D721Med (cell line): ENCODE data around the gene SDF4.

Experiments used
- DNase-seq: peaks from one replicate; pipeline ENCODE4 v3.0.0; 2011; ENCODE audit warnings: low spot score; ENCODE audit not compliant: insufficient read length
- FAIRE-seq: peaks from 2 replicates; lab custom pipeline; 2011; peaks lifted over from hg19 to GRCh38; lab: Jason Lieb, UNC
- TF ChIP-seq, protein P1 (sequence below): IDR thresholded peaks from 2 replicates; pipeline ENCODE4 v1.5.1; 2012; ENCODE audit warnings: mild to moderate bottlenecking, control low read depth; ENCODE audit not compliant: insufficient read depth; ENCODE audit errors: missing control alignments

The SDF4 gene

DNA sequence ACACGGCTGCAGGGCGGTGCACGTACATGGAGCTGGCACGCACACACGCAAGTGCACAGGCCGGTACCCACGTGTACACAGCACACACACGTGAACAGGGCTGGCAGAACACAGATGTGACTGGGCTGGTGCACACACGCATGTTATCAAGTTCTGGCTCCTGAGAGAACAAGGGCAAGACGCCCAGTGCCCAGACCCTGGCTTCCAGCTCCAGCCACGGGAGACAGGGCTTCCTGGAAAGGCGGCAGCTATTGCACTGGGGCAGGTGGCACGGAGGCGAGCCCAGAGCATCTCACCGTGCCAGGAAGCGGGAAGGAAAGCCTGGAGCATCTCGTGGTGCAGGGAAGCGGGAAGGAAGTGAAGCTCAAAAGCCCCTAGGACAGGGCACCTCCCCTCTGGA is 5.9 kb downstream of the SDF4 start:
- TF ChIP-seq, protein P1, sequence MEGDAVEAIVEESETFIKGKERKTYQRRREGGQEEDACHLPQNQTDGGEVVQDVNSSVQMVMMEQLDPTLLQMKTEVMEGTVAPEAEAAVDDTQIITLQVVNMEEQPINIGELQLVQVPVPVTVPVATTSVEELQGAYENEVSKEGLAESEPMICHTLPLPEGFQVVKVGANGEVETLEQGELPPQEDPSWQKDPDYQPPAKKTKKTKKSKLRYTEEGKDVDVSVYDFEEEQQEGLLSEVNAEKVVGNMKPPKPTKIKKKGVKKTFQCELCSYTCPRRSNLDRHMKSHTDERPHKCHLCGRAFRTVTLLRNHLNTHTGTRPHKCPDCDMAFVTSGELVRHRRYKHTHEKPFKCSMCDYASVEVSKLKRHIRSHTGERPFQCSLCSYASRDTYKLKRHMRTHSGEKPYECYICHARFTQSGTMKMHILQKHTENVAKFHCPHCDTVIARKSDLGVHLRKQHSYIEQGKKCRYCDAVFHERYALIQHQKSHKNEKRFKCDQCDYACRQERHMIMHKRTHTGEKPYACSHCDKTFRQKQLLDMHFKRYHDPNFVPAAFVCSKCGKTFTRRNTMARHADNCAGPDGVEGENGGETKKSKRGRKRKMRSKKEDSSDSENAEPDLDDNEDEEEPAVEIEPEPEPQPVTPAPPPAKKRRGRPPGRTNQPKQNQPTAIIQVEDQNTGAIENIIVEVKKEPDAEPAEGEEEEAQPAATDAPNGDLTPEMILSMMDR = no peak
- FAIRE-seq = no peak

GRCh38 chr1:1225238-1225845 is 6.5 kb downstream of the SDF4 start:
- DNase-seq (no peak), FAIRE-seq (no peak)
- TF ChIP-seq, protein P1 = no peak

More for the DNA sequence above, 5.9 kb downstream of the SDF4 start:
- no peak for DNase-seq

DNA sequence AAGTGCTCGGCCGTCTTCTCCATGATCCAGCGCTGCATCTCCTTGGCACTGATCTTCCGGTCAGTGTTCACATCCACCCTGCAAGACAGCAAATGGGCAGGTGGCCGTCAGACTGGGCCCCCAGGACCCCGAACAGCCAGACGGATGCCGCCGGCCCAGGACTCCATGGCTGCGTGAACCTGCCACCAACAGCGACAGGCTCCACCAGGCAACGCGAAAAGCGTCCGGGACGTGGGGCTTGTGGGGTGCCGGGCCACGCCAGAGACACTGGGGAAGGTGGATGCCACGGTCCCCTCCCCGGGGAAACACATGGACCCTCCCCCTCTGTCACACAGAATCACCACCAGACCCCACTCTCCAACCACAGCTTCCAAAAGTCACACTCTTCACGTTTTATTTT is 7.9 kb downstream of the SDF4 start:
- FAIRE-seq (no peak), DNase-seq (no peak)
- TF ChIP-seq, protein P1 = no peak

DNA sequence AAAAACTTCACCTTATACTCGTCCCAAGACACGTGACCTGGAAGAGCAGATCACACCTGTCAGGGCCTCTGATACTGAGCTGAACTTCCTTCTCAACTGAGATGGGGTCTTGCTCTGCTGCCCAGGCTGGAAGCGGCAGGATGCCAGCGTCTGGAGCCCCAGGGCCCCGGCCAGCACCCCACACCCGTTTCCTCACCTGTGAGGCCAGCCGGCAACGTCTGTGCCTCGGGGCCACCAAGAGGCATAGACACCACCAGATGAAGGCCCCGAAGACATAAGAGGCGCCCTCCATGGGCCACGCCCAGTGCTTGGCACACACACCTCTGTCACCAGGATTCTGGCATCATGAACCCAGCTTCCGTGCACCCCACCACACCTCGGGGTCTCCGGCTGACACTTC is 8.5 kb downstream of the SDF4 start:
- TF ChIP-seq, protein P1 = no peak
- FAIRE-seq (no peak), DNase-seq (no peak)

GRCh38 chr1:1222575-1223225 is 9.1 kb downstream of the SDF4 start:
- FAIRE-seq (no peak), DNase-seq (no peak)
- TF ChIP-seq, protein P1 = no peak

DNA sequence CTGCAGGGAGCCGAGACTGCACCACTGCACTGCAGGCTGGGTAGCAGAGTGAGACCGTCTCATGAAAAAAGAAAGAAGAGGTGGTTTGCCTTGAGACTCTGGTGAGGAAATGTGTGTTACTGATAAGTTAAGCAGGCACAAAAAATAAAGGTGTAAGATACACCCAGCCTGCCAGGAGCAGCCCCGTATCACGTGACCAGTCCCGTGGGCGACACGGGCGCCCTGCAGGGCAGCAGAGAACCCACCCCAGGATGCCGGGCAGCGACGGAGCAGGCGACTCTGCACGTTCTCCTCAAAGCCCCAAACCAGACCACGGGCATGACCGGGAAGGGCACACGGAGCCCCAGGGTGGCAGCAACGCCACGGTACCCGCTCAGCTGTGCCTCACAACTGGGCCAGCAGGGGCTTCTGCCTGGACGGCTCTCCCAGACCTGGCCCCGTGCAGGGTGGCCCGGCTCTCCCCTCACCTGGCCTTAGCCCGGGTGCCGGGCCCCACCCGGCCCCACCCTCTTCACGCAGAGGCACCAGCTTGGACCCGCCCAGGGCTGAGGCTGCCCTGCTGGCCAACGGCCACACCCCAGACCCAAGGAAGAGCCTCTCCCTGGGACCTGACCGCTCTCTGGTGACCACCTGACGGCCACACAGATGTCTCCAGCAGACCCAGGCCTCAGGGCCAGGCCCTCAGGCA is 9.8 kb downstream of the SDF4 start:
- TF ChIP-seq, protein P1 = no peak
- FAIRE-seq (no peak), DNase-seq (no peak)
